GM18520 (cell line): Measurements from ENCODE around the gene MMEL1.
"Not testable (repeated sequence)": the region's sequence is repeated elsewhere in the genome, so short reads cannot be mapped to it uniquely, and the experiment has no call there.

Experiments used
- ATAC-seq: cut with Tn5 transposase; IDR thresholded peaks from one replicate; pipeline ENCODE4 v1.9.1; 2021; ENCODE audit not compliant: unreplicated experiment

Gene MMEL1

GRCh38 chr1:2575801-2576663 is 56.8 kb downstream of the MMEL1 start:
- no peak for ATAC-seq

GRCh38 chr1:2574350-2574749 is 58.5 kb downstream of the MMEL1 start:
- ATAC-seq: no peak

GRCh38 chr1:2573250-2573920 is 59.4 kb downstream of the MMEL1 start:
- no peak for ATAC-seq

GRCh38 chr1:2571348-2571747 is 61.5 kb downstream of the MMEL1 start:
- no peak for ATAC-seq

GRCh38 chr1:2570332-2570731 is 62.5 kb downstream of the MMEL1 start:
- no peak for ATAC-seq

- not testable (repeated sequence) for ATAC-seq
Measured at GRCh38 chr1:2569703-2570102, 63.1 kb downstream of the MMEL1 start.

GRCh38 chr1:2569060-2569459 is 63.8 kb downstream of the MMEL1 start:
- no peak for ATAC-seq

- not testable (repeated sequence) for ATAC-seq
Measured at GRCh38 chr1:2568187-2568816, 64.5 kb downstream of the MMEL1 start.

GRCh38 chr1:2567083-2567679 is 65.6 kb downstream of the MMEL1 start:
- ATAC-seq: no peak

- ATAC-seq: no peak
Measured at GRCh38 chr1:2566101-2567045, 66.4 kb downstream of the MMEL1 start.

- ATAC-seq: no peak
Measured at GRCh38 chr1:2564815-2565374, 67.9 kb downstream of the MMEL1 start.

GRCh38 chr1:2564006-2564814 is 68.6 kb downstream of the MMEL1 start:
- no peak for ATAC-seq

GRCh38 chr1:2563205-2563604 is 69.6 kb downstream of the MMEL1 start:
- ATAC-seq: no peak

GRCh38 chr1:2561898-2562895 is 70.6 kb downstream of the MMEL1 start:
- ATAC-seq: no peak

- no peak for ATAC-seq
Measured at GRCh38 chr1:2561446-2561845, 71.4 kb downstream of the MMEL1 start.

GRCh38 chr1:2560299-2561073 is 72.3 kb downstream of the MMEL1 start:
- no peak for ATAC-seq
